HG03060 (cell line): Measurements from ENCODE around the gene GPR179.

Experiments used
- ATAC-seq: cut with Tn5 transposase; IDR thresholded peaks from one replicate; pipeline ENCODE4 v1.9.1; 2021; ENCODE audit warnings: low read depth, moderate number of reproducible peaks; ENCODE audit not compliant: unreplicated experiment

Gene GPR179

GRCh38 chr17:38344420-38344745, 627 bp upstream of the GPR179 start:
- ATAC-seq, result no peak

GRCh38 chr17:38342886-38343607, 709 bp downstream of the GPR179 start:
- no peak for ATAC-seq

- ATAC-seq, result no peak
These were observed 2.6 kb downstream of the GPR179 start for GRCh38 chr17:38341035-38341721.

DNA sequence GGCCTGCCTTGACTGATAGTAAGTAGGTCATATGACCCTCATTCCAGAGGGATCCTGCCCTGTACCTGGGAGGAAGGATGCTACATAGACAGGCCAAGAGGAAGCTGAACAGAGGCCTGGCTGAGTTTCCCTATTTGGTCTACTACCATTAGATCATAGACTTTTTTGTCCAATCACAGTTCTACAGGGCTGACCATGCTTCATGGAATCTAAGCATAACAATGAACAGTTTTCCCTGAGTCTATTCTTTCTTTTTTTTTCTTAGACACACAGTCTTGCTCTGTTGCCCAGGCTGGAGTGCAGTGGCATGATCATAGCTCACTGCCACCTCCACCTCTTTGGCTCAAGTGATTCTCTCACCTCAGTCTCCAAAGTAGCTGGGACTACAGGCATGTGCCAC, 3.9 kb downstream of the GPR179 start:
- no peak for ATAC-seq

DNA sequence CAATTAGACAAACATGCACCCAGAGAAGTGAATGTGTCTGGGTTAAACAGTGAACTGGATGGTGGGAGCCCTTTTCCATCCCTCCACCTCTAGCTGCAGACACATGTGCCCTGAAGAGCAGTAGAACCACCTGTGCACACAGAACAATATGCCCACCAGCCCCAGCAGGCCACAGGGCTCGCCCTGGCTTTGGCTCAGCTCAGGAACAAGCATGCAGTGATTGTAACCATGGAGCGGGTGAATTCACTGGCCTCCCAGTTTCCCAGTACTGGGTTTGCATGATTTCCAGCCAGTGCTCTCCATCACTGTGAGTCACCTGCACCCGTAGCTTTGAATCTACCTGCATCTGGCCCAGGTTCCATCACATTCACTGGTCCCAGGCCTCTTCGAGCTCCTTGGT, 5.2 kb downstream of the GPR179 start:
- ATAC-seq, result no peak

GRCh38 chr17:38338053-38338452, 5.7 kb downstream of the GPR179 start:
- ATAC-seq, result no peak

DNA sequence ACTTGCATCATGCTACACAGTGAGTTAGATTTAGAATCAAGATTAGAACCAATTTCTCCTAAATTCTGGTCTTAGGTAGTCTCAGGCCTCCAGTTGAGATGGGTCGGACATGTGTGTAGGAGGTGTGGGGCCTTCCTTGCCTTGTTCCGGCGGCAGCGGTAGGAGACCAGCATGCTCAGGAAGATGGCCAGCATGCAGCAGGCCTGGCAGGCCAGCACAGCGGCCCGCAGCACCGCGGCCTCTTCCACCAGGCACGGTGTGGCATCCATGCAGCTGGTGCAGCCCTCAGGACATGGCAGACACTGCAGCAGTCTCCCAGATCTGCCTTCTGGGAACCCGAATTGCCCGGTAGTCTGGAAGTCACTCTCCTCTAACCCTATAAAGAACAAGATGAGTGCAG, 6.9 kb downstream of the GPR179 start:
- ATAC-seq, result no peak

DNA sequence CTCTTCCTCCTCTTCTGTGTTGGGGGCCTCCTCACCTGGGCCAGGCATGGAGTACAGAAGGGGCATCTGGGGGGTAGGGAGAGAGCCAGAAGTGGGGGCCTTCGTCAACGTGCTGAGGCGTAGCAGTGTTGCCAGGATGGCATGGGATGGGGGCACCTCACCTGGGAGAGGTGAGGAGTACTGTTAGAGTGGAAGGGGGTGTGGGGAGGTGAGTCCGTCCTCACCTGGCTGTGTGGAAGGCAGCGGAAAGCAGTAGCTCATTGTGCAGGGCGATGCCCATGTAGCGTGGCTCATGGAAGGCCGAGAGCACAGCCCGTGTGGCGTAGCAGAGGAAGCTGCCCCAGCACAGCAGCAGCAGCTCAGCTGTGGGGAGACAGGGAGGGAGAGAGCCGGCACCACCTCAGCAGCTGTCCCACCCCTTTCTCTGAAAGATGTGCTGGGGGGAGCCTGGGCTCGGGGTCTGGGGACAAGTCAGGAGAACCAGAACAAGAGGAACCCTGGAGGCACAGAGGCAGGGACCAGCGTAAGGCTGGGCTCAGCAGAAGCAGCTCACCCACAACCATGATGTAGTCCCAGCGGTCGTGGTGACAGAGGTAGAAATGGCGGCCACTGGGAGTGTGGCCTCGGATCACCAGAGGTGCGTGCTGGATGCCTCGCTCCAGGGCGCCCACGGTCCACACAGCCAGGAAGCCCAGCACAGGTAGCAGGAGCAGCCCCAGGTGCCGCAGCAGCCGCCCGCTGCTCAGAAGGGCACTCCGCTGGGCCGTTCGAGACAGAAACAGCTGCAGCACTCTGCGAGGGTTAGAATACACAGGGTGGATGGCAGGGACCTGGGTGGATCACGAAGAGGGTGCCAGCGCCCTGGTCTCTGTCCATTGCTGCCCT, 9.0 kb downstream of the GPR179 start:
- ATAC-seq, result no peak

GRCh38 chr17:38333635-38334295, 10.0 kb downstream of the GPR179 start:
- no peak for ATAC-seq

GRCh38 chr17:38332735-38333134, 11.0 kb downstream of the GPR179 start:
- ATAC-seq, result no peak

DNA sequence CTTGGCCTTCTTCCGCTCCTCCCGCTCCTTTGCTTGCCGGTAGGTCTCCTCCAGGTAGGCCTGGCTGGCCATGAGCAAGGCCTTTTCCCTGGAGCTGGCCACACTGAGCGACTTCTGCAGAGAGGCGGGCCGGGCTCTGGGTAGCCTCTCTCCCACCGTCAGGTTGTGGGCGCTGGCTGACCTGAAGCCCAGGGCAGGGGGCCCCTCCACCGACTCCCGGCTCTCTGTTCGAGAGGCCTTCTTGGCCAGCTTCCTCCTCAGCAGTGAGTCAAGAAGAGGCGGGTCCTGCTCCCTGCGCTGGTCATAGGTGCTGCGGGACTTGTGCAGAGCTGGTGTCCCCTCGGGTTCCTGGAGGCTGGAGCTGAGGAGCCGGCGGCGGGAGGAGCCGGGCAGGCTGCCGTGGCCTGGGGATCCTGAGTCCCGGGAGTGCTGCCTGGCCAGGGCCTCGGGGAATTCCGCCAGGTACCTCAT, 12.8 kb downstream of the GPR179 start:
- no peak for ATAC-seq

GRCh38 chr17:38329808-38330730, 13.7 kb downstream of the GPR179 start:
- no peak for ATAC-seq

- ATAC-seq, result no peak
These were observed 14.5 kb downstream of the GPR179 start for GRCh38 chr17:38329284-38329683.

- no peak for ATAC-seq
These were observed 15.1 kb downstream of the GPR179 start for GRCh38 chr17:38328620-38329019.

DNA sequence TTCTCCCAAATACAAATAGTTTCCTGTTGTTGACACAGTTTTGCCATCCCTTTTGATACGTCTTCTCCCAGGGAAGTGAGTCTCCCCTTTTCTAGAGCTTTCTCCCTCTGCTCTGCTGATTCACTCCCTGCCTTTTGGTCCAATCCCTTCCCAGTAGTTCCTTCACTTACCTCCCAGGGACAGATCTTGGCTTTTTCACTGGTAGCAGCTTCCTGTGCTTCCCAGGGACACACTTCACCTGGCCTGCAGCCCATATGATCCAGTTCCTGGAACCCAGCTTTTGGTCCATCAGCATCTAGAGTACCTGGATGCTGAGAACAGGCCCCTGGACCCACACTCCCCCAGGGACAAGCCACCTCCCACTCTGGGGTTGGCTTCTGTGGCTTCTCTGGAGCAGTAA, 15.8 kb downstream of the GPR179 start:
- ATAC-seq, result no peak

GRCh38 chr17:38326996-38327792, 16.6 kb downstream of the GPR179 start:
- ATAC-seq, result no peak

- no peak for ATAC-seq
These were observed 18.4 kb downstream of the GPR179 start for GRCh38 chr17:38325221-38325851.

- no peak for ATAC-seq
These were observed 19.0 kb downstream of the GPR179 start for GRCh38 chr17:38324772-38325171.
